Epithelial cell of proximal tubule (primary cell): ENCODE data around the gene NCKAP5. TPM values are rescaled to one million over a fixed set of nuclear protein-coding genes. Genes with fewer than 3 reads are reported as not detected.

Experiments used
- DNase-seq: peaks from one replicate; pipeline ENCODE4 v3.0.0-alpha.2; 2011; ENCODE audit warnings: low read depth
- H3K4me3 ChIP-seq: 2 replicates; pipeline ENCODE4 v1.5.1; 2011; ENCODE audit warnings: low read depth, mild to moderate bottlenecking, low read length
- total RNA-seq: library from RNA; depleted of rRNA; stranded (reverse); fragments of >200 nt; gene quantifications from 2 replicates; pipeline ENCODE4 v1.2.3, GENCODE V29; 2015
- TF ChIP-seq, protein P1 (sequence below): conservative IDR thresholded peaks from 2 replicates; pipeline ENCODE4 v1.5.1; 2012; ENCODE audit warnings: low read depth, mild to moderate bottlenecking, low read length

NCKAP5 gene
- total RNA-seq, 1 donor from 2014 or later, result 0.69 TPM

DNA sequence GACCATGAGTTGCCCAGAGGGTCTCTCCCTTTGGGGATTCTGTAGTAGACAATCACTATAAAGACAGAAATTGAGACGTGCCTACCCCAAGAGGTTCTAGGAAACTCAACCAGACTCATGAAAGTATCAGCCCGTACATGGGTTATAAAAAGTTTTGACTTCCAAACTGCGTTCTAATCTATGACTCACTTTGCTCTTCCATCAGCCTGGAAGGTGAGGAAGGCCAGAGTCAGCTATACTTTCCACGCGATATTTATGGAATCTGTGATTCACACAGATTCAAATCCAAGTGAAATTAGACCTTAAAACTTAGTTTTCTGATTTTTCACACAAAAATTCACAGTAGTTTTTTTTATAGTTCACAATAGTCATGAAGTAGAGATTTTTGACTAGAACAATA lies 890.6 kb downstream of the NCKAP5 start:
- no peak overlapping the region for H3K4me3 ChIP-seq
- DNase-seq, result no peak
- TF ChIP-seq, protein P1, sequence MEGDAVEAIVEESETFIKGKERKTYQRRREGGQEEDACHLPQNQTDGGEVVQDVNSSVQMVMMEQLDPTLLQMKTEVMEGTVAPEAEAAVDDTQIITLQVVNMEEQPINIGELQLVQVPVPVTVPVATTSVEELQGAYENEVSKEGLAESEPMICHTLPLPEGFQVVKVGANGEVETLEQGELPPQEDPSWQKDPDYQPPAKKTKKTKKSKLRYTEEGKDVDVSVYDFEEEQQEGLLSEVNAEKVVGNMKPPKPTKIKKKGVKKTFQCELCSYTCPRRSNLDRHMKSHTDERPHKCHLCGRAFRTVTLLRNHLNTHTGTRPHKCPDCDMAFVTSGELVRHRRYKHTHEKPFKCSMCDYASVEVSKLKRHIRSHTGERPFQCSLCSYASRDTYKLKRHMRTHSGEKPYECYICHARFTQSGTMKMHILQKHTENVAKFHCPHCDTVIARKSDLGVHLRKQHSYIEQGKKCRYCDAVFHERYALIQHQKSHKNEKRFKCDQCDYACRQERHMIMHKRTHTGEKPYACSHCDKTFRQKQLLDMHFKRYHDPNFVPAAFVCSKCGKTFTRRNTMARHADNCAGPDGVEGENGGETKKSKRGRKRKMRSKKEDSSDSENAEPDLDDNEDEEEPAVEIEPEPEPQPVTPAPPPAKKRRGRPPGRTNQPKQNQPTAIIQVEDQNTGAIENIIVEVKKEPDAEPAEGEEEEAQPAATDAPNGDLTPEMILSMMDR, result no peak

DNA sequence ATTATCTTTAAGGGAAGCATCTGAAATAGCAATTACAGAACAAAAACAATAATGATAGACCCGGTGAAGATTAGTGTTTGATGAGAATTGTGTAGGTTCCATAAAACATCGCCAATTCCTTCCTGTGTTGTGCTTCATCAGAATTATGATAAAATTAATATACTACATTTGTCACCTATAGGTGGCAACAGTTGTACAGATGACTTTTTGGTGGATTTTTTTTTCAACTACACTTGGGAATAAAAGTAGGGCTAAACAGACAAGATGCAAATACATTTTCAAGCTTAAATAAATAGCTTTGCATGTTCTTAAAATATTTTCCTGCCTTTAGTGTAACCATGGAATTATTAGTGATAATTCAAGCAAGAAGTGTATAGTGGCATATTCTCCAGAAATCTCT lies 891.3 kb downstream of the NCKAP5 start:
- no peak for DNase-seq
- TF ChIP-seq, protein P1, result peak; percentile 21
- no peak overlapping the region for H3K4me3 ChIP-seq

DNA sequence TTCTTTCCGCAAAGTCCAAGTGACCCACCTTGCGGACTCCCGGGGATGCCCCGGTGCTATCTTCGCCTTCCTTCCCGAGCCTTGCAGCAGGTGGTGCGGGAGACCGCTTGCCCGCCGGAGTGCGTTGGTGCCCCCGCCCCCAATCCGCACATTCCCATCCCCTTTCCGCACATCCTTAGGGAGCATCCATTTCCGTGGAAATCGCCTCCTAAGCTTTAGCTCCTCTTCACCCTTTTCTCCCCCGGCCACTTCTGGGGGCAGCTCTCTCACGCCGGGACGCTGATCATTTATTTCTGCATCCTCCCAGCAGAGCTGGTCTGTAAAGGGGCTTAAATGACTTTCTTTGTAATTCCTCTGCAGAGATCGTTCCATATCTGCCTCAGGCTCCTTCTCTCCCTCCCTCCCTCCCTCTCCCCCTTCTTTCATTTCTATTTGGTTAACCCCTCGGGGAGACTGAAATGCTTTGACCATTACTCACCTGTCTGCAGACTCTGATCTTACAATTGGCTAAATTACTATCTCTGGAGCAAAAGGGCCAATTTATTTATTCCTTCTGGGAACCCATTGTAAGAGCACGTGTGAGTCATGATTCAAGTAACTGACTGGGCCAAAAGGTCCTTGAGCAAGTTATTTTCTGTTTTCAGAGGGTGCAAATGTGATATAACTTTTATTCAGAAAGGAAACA lies 897.0 kb downstream of the NCKAP5 start:
- DNase-seq, result peak; percentile 94
- TF ChIP-seq, protein P1, result no peak
- peak overlapping the region; percentile 69 for H3K4me3 ChIP-seq

DNA sequence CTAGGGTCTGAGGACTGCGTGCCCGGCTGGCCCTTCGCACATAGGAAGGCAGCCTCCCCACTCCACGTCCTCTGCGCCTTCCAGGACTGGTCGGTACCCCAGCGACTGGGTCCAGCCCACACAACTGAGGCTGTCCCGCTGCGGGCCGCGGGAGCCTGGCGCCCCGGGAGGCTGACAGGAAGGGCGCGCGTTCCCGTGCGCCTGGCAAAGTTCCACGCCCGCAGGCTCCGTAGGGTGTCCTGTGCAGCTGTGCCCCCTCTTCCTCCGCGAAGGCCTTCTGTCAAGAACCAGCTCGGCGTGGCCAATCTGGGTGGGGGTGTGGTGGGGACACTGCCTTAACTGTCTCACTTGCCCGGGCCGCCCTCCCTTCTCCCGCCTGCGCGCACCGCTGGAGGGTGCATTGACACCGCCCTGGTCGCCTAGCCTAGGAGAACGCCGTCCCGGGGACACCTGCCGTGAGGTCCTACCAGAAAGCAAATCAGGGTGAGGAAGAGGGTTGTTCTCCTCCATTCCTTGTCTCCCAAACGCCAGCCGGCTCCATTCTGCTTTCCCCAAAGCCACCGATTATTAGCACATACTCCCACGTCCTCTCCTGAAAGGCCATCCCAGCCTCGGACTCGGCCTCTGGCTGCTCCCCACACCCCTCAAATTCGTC lies 897.6 kb downstream of the NCKAP5 start:
- no peak for DNase-seq
- H3K4me3 ChIP-seq, result peak overlapping the region; percentile 69
- TF ChIP-seq, protein P1, result no peak

DNA sequence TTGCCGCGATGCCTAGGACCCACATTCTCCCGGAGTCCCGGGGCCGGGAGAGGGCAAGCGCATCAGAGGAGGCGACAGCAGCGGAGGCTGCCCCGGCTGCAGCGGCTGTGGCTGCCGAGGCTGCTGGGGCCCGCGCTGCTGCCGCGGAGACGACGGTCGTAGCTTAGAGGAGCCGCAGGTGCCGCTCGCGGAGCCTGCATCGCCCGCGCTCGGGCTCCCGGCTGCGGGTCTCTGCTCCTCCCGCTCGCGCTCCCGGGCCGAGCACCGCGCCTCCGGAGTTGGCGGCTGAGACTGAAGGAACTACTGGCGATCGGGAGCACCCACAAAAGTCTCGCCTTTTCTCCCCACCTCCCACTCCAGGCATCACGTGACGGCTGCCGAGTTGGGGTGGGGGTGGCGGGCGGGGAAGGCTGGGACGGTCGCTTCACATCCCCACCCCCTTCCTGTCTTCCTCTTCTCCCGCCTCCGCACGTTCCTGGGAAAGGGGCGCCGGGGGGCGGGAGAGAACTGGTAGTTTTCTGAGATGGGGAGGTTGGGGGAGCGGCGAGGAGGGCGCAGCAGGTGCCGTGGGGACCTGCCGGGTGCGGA lies 898.3 kb downstream of the NCKAP5 start, which contains the start of gene LYPD1:
Gene LYPD1 (minus strand): TSS at position 298 of the 588 bp plus-strand sequence. CDS start 273 bp downstream, at position 25.
- TF ChIP-seq, protein P1, result no peak
- H3K4me3 ChIP-seq, result peak within 1 kb of the TSS; percentile 69

DNA sequence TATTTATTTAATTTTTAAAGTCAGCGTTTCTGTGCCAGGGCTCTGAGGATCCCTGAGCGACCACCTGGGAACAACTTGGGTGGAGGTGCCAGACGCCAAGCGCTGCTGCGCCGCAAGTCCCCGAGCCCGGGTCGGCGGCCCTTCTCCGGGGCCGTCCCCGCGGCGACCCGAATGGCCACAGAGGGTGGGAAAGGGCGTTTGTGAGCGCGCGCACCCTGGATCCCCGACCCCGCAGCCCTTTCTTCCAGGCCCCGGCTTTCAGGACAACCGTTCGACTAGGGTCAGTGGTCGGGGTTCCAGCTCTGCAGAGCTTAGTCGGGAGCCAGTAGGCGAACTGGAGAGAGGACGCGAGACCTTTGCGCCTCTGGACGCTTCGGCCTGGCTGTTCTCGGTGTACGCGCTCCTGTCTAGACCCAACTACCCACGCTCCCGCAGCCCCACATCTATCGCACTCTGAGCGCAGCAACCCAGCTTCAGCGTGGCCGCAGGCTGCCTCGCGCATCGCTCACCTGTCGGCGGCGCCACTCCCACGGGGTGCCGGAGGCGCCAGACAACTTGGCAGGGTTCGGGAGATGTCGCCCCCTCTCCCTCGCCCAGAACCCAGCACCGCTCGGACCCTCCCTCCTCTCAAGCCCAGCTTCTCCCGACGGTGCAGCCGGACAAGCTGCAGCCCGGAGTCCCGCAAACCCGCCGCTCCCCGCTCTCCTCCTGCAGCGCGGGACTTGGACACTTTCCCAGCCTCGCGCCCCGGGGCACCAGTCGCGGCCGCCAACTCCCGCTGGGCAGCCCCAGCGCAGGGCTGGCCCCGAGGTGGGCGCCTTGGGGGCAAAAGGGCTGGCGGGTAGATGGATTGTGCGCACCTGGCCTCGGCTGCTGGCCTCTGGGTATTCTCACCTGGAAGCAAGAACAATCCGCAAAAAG lies 899.0 kb downstream of the NCKAP5 start:
- TF ChIP-seq, protein P1, result peak; percentile 23
- no peak for DNase-seq
- peak overlapping the region; percentile 69 for H3K4me3 ChIP-seq

More for the DNA sequence above, 898.3 kb downstream of the NCKAP5 start, which contains the start of gene LYPD1:
- DNase-seq, result no peak
